WTC11 (cell line): ENCODE measurements around the gene KCNIP1.

ENCODE experiments used
- CBFB ChIP-seq: sonication (generic); formaldehyde crosslinking; IDR thresholded peaks from 2 replicates; pipeline ENCODE4 v1.8.1; 2022; ENCODE audit warnings: mild to moderate bottlenecking, low read depth, missing genetic modification reagents
- CREM ChIP-seq: sonication (generic); formaldehyde crosslinking; IDR thresholded peaks from 2 replicates; pipeline ENCODE4 v1.8.1; 2022; ENCODE audit warnings: mild to moderate bottlenecking, missing genetic modification reagents, moderate library complexity
- GABPB1 ChIP-seq: sonication (generic); formaldehyde crosslinking; IDR thresholded peaks from 2 replicates; pipeline ENCODE4 v1.8.1; 2023; ENCODE audit warnings: mild to moderate bottlenecking, missing genetic modification reagents
- NR1H2 ChIP-seq: sonication (generic); formaldehyde crosslinking; IDR thresholded peaks from 2 replicates; pipeline ENCODE4 v1.9.0; 2021; ENCODE audit warnings: mild to moderate bottlenecking, moderate library complexity, missing genetic modification reagents
- RELA ChIP-seq: sonication (generic); formaldehyde crosslinking; IDR thresholded peaks from 2 replicates; pipeline ENCODE4 v1.8.1; 2022; ENCODE audit warnings: missing genetic modification reagents, mild to moderate bottlenecking, borderline replicate concordance
- SP1 ChIP-seq: sonication (generic); formaldehyde crosslinking; conservative IDR thresholded peaks from 2 replicates; pipeline ENCODE4 v1.8.1; 2022; ENCODE audit warnings: missing genetic modification reagents
- TF ChIP-seq, protein P1 (sequence below): fragments of 200-600 bp; IDR thresholded peaks from 2 replicates; pipeline ENCODE4 v1.8.0; 2022; ENCODE audit warnings: antibody characterized with exemption
- TF ChIP-seq, protein P2 (sequence below): fragments of 250-450 bp; sonication (Bioruptor Pico); IDR thresholded peaks from 2 replicates; pipeline ENCODE4 v2.1.2; 2022; ENCODE audit warnings: mild to moderate bottlenecking, moderate library complexity
- TF ChIP-seq, protein P3 (sequence below): sonication (generic); formaldehyde crosslinking; IDR thresholded peaks from 2 replicates; pipeline ENCODE4 v1.8.1; 2022; ENCODE audit warnings: low read depth, missing genetic modification reagents, borderline replicate concordance
- TF ChIP-seq, protein P4 (sequence below): sonication (generic); formaldehyde crosslinking; conservative IDR thresholded peaks from 2 replicates; pipeline ENCODE4 v1.8.1; 2022; ENCODE audit warnings: mild to moderate bottlenecking, missing genetic modification reagents

DNA sequence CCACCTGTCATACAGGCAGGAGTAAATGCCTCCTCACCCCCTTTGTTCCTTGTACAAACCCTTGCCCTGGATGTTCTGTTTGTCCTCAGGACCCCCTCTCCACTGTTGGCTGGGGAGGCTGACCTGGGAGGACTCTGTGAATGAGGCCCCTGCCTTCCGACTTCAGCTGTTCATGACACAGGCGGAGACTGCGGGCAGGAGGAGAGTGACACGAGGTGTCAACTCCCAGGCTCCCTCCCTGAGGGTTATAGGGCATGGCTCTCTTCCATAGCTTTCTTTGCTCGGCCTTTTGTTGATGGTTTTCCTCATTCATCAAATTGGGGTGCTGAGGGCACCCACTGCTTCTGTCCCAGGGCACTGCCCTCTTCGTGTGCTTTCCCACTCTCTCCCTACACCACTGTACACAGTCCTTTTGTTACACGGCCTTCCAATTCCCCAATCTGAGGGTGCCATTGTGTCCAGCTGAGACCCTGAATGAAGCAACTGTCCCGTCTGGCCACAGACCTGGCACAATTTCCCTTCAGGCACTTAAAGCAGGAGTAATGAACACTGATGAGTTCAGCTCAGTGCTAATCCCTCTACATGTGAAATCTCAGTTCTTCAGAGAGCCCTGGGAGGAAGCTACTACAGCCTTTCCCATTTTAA is 33.8 kb downstream of the KCNIP1 start:
- TF ChIP-seq, protein P1, sequence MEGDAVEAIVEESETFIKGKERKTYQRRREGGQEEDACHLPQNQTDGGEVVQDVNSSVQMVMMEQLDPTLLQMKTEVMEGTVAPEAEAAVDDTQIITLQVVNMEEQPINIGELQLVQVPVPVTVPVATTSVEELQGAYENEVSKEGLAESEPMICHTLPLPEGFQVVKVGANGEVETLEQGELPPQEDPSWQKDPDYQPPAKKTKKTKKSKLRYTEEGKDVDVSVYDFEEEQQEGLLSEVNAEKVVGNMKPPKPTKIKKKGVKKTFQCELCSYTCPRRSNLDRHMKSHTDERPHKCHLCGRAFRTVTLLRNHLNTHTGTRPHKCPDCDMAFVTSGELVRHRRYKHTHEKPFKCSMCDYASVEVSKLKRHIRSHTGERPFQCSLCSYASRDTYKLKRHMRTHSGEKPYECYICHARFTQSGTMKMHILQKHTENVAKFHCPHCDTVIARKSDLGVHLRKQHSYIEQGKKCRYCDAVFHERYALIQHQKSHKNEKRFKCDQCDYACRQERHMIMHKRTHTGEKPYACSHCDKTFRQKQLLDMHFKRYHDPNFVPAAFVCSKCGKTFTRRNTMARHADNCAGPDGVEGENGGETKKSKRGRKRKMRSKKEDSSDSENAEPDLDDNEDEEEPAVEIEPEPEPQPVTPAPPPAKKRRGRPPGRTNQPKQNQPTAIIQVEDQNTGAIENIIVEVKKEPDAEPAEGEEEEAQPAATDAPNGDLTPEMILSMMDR, result no peak
- TF ChIP-seq, protein P2, sequence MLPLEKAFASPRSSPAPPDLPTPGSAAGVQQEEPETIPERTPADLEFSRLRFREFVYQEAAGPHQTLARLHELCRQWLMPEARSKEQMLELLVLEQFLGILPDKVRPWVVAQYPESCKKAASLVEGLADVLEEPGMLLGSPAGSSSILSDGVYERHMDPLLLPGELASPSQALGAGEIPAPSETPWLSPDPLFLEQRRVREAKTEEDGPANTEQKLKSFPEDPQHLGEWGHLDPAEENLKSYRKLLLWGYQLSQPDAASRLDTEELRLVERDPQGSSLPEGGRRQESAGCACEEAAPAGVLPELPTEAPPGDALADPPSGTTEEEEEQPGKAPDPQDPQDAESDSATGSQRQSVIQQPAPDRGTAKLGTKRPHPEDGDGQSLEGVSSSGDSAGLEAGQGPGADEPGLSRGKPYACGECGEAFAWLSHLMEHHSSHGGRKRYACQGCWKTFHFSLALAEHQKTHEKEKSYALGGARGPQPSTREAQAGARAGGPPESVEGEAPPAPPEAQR, result no peak
- TF ChIP-seq CBFB (CRISPR knock-in tag) (no peak), SP1 (CRISPR knock-in tag) (no peak), GABPB1 (CRISPR knock-in tag) (no peak), NR1H2 (CRISPR knock-in tag) (no peak), RELA (no peak), CREM (no peak)
- TF ChIP-seq, protein P3, sequence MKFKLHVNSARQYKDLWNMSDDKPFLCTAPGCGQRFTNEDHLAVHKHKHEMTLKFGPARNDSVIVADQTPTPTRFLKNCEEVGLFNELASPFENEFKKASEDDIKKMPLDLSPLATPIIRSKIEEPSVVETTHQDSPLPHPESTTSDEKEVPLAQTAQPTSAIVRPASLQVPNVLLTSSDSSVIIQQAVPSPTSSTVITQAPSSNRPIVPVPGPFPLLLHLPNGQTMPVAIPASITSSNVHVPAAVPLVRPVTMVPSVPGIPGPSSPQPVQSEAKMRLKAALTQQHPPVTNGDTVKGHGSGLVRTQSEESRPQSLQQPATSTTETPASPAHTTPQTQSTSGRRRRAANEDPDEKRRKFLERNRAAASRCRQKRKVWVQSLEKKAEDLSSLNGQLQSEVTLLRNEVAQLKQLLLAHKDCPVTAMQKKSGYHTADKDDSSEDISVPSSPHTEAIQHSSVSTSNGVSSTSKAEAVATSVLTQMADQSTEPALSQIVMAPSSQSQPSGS (CRISPR knock-in tag), result no peak
- TF ChIP-seq, protein P4, sequence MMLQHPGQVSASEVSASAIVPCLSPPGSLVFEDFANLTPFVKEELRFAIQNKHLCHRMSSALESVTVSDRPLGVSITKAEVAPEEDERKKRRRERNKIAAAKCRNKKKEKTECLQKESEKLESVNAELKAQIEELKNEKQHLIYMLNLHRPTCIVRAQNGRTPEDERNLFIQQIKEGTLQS (CRISPR knock-in tag), result no peak
